Stimulated activated naive CD8-positive, alpha-beta T cell treated with anti-CD3 and anti-CD28 coated beads, Interleukin-15, Interleukin-2, amounts not matched to agents 100 ng/mL and 50 ng/mL, for 24 hours (primary cell): ENCODE data around the gene NHSL1.

Source experiments
- H3K27ac Mint-ChIP-seq: one replicate; pipeline ENCODE4 v1.8.0; 2021; ENCODE audit warnings: mild to moderate bottlenecking, mixed read lengths
- H3K27me3 Mint-ChIP-seq: one replicate; pipeline ENCODE4 v1.8.0; 2021; ENCODE audit warnings: mixed read lengths
- H3K36me3 Mint-ChIP-seq: one replicate; pipeline ENCODE4 v1.8.0; 2021; ENCODE audit warnings: low read depth, mixed read lengths
- H3K4me1 Mint-ChIP-seq: one replicate; pipeline ENCODE4 v1.8.0; 2021; ENCODE audit warnings: low read depth, mixed read lengths
- H3K4me3 Mint-ChIP-seq: one replicate; pipeline ENCODE4 v1.8.0; 2021; ENCODE audit warnings: mild to moderate bottlenecking, mixed read lengths
- H3K9me3 Mint-ChIP-seq: one replicate; pipeline ENCODE4 v1.8.0; 2021; ENCODE audit warnings: mixed read lengths

The NHSL1 gene

DNA sequence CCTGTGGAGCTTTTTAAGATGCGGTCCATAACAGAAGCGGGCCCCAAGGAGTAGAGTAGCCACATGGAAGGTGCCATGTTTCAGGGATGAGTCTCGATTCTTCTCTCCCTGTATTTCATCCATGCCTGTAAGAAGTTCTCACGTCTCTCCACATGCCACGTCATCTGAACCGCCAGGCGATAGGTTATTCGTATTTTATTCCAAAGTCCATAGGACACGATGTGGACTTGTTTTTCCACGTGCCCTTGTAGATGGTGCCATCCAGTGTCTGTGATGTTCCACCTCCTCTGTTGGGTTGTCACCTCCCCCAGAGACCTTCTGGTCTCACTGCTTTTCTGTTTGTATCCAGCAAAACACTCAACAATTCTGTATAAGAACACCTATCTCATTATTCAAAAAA is 77.7 kb downstream of the NHSL1 start:
- Mint-ChIP-seq H3K27me3 (no peaks in the 10 kb centered on the region), H3K4me1 (peaks cover 11% of the 10 kb centered on the region), H3K27ac (no peak overlapping the region), H3K4me3 (no peak overlapping the region), H3K9me3 (no peaks in the 10 kb centered on the region), H3K36me3 (peaks cover 27% of the 10 kb centered on the region)

DNA sequence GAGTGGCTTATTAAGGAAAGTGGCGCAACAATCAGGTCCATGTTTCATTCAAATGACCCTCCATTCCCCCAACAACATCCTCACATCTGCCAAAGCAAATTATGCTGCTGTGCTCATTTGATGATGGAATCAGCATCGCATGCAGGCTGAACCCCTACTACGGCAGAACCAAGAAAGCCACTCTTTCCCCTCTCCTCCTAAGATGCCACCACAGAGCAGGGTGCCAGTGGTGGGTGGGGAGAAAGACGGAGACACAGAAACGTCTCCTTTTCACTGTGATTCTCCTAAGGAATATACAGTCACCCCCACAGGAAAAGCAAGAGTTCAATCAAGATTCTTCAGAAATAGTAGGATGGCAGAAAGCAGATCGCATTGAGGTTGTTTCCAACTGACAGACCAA is 78.2 kb downstream of the NHSL1 start:
- peaks cover 28% of the 10 kb centered on the region for H3K36me3 Mint-ChIP-seq
- peaks cover 11% of the 10 kb centered on the region for H3K4me1 Mint-ChIP-seq
- no peak overlapping the region for H3K27ac Mint-ChIP-seq
- H3K9me3 Mint-ChIP-seq = no peaks in the 10 kb centered on the region
- no peaks in the 10 kb centered on the region for H3K27me3 Mint-ChIP-seq
- H3K4me3 Mint-ChIP-seq = no peak overlapping the region

DNA sequence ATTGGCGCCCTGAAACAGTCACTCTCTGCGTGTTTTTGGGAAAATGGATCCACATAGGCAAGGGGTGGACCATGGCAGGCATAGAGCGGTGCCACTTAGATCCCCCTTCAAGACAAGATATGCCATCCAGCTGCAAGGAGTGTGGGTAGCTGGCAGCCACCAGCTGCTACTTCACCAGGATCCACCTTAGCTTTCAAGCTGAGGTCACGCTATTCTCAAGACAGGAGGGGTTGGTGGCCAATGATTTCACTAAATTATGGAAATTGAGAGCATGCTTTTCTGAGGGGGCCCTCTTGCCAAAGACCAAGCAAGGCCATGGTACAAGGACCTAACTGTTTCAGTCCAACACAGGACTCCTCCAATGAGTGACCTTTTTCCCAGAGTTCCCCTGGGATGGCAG is 78.9 kb downstream of the NHSL1 start:
- no peak overlapping the region for H3K4me3 Mint-ChIP-seq
- H3K9me3 Mint-ChIP-seq = no peaks in the 10 kb centered on the region
- H3K27ac Mint-ChIP-seq = no peak overlapping the region
- no peaks in the 10 kb centered on the region for H3K27me3 Mint-ChIP-seq
- H3K4me1 Mint-ChIP-seq = peaks cover 11% of the 10 kb centered on the region
- peaks cover 28% of the 10 kb centered on the region for H3K36me3 Mint-ChIP-seq

DNA sequence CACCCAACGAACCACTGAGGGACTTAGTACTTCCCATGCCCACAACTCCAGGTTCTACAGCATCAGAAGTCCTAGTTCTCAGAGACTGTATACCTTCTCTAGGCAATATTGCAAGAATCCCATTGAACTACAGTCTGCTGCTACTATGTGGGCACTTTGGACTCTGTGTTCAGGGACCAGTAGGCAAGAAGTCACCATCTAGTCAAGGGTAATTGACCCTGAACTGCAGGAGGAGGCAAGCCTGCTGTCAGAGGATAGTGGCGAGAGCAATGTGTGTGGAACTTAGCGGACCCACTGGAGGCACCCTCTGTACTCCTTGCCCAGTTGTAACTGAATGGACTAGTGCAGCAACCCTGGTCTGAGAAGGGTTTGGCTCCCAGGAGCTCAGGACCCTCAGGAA is 79.5 kb downstream of the NHSL1 start:
- Mint-ChIP-seq H3K27me3 (no peaks in the 10 kb centered on the region), H3K4me1 (peaks cover 11% of the 10 kb centered on the region), H3K4me3 (no peak overlapping the region)

DNA sequence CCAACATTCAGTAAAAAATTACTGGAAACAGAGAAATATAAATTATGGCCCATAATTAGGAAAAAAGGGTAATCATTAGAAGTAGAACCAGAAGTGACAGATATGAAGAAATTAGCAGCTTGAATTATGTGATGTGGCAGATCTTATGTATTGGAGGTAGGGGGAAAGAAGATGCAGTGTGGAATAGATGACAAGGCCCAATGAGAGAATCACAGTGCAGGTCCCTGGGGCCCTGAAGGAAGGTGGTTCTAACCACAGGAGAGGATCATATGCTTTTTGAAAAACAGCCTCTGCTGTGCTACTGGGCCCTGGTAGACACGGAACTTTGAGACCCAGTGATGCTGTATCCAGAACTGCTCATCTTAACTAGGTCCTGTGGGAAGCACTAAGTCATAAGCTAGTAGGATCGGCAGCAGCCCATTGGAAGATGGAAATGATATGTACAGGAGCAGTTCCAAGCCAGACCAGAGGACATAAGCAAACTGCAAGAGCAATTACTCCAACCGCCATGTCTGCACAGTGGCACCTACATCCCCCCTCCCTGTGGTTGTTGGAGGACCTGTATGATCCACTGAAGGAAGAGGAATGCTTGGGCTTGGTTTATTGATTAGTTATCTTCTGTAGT is 81.1 kb downstream of the NHSL1 start:
- no peaks in the 10 kb centered on the region for H3K9me3 Mint-ChIP-seq
- peaks cover 39% of the 10 kb centered on the region for H3K36me3 Mint-ChIP-seq
- H3K27me3 Mint-ChIP-seq = no peaks in the 10 kb centered on the region
- H3K27ac Mint-ChIP-seq = no peak overlapping the region
- H3K4me1 Mint-ChIP-seq = peaks cover 8% of the 10 kb centered on the region
- no peak overlapping the region for H3K4me3 Mint-ChIP-seq

More for the DNA sequence above, 79.5 kb downstream of the NHSL1 start:
- Mint-ChIP-seq H3K36me3 (peaks cover 28% of the 10 kb centered on the region), H3K27ac (no peak overlapping the region), H3K9me3 (no peaks in the 10 kb centered on the region)

DNA sequence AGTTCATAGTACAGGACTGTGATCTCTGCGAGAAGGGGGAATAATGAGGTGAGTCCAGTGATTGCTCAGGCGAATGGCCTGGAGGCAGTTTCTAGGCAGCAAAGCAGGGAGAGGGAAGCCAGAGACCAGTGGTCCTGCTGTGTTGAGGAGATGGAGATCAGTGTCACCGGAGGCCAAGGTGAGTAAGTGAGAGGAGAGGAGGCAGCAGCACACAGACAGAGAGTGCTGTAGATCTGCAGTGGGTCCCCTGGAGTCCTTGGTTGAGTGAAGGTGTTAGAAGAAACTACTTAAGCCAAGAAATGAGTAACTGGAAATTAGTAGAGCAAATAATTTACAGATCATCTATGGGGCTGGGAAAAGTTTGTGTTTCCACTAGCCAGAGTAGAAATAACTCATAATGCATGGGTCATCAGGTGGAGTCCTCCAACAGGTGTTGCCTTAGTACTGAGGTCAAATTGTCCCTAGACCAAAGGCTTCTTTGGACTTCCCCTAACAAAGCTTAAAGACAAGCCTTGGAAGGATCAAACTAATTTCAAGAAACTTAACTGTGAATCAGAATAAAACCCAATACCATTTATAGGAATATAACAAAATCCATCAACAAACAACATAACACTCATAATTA is 81.7 kb downstream of the NHSL1 start:
- Mint-ChIP-seq H3K4me1 (peaks cover 4% of the 10 kb centered on the region), H3K27me3 (no peaks in the 10 kb centered on the region), H3K36me3 (peaks cover 45% of the 10 kb centered on the region), H3K9me3 (no peaks in the 10 kb centered on the region), H3K4me3 (no peak overlapping the region), H3K27ac (no peak overlapping the region)

DNA sequence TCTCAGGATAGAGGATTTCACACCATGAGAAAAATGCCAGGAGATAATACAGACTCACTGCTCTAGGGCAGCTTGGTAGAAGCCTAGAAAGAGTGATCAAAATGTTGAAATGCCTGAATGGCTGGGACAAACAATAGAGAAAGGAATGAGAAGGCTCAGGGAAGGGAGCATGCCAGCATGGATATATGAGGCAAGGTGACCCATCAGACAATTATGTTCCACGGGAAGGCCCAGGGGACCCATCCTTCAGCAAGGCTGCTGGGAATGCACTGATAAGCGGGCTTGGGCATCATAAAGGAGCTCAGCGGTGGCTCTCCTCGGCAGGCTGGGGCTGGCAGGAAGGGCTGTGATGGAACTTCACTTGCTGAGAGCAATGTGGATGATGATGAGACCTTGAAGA is 83.1 kb downstream of the NHSL1 start:
- H3K36me3 Mint-ChIP-seq = peaks cover 54% of the 10 kb centered on the region
- H3K27ac Mint-ChIP-seq = no peak overlapping the region
- H3K9me3 Mint-ChIP-seq = no peaks in the 10 kb centered on the region
- H3K27me3 Mint-ChIP-seq = no peaks in the 10 kb centered on the region
- H3K4me3 Mint-ChIP-seq = no peak overlapping the region
- peaks cover 12% of the 10 kb centered on the region for H3K4me1 Mint-ChIP-seq

DNA sequence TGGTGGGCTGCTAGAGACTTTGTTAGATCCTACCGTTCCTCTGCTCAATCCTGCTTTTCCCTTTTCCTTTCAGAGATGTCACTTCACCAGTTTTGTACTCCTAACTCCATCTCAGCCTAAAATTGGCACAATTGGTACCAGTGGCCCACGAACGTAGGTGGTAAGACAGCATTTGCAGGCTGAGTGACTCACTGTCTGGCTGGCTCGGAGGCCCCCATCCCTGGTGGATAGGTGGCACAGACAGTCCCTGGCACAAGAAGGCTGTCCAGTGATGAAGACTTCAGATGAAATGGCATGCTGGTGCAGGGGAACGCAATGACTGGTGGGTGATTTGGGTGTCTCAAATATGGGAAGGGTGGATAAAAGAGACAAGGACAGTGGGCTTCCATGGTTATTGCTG is 84.2 kb downstream of the NHSL1 start:
- Mint-ChIP-seq H3K36me3 (peaks cover 57% of the 10 kb centered on the region), H3K27me3 (no peaks in the 10 kb centered on the region), H3K4me3 (no peak overlapping the region), H3K4me1 (peaks cover 21% of the 10 kb centered on the region), H3K9me3 (no peaks in the 10 kb centered on the region), H3K27ac (no peak overlapping the region)

DNA sequence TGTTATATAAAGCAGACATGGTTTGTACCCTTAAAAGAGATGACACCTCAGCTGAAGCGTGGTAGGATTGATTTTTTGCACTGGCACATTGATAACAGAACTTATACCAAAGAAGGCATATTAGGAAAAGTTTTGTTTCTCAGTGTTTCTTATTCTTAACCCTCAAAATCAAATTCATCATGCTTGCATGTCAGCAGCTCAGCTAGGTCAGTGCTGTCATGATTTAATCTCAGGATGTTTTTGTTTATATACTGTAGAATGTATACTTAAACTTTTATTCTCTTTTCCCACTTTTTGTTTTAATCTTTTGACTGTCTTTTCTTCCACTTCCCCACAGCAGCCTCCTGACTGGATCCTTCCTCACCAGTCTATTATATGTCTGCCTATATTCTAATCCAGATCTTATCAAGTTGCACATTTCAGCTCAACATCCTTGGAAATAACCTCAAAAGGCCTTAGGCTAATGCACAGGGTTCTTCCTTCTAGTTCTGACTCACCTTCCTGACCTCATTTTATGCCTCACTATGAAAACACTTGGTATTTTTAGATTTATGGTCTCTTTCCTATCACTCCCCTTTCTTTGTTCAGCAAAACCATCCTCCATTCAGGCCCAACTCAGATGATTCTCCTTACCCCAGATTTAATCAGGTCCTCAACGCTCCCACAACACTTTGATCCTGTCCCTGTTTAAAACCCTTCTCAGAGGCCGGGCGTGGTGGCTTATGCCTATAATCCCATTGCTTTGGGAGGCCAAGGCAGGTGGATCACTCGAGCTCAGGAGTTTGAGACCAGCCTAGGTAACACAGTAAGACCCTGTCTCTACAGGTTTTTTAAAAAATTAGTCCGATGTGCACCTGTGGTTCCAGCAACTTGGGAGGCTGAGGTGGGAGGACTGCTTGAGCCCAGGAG is 88.1 kb downstream of the NHSL1 start:
- peaks cover 61% of the 10 kb centered on the region for H3K36me3 Mint-ChIP-seq
- H3K27ac Mint-ChIP-seq = peak overlapping the region; percentile 79
- H3K4me3 Mint-ChIP-seq = no peak overlapping the region
- no peaks in the 10 kb centered on the region for H3K9me3 Mint-ChIP-seq
- peaks cover 25% of the 10 kb centered on the region for H3K4me1 Mint-ChIP-seq
- no peaks in the 10 kb centered on the region for H3K27me3 Mint-ChIP-seq

DNA sequence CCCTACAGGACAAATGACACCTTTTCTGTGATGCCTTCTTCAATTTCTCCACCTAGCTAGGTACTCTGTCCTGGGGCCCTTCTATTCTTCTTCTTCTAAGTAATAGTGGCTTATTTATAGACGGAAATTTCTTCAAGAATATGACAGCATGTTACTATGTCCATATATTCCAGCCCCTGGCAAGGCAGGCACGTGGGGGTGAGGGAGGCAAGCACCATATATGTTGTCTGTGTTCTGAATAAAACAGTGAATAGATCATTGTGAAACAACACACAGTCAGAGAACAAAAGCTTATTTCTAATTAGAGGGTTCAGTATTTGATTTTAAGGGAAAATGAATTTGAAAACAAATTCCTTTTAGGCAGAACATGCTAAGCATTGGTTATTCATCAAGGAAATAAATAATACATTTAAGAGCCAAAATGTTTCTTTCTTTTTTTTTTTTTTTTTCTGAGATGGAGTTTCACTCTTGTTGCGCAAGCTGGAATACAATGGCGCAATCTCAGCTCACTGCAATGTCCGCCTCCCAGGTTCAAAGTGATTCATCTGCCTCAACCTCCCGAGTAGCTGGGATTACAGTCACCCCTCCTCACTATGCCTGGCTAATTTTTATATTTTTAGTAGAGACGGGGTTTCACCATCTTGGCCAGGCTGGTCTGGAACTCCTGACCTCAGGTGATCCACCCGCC is 89.1 kb downstream of the NHSL1 start:
- peak overlapping the region; percentile 38 for H3K27ac Mint-ChIP-seq
- peaks cover 34% of the 10 kb centered on the region for H3K4me1 Mint-ChIP-seq

DNA sequence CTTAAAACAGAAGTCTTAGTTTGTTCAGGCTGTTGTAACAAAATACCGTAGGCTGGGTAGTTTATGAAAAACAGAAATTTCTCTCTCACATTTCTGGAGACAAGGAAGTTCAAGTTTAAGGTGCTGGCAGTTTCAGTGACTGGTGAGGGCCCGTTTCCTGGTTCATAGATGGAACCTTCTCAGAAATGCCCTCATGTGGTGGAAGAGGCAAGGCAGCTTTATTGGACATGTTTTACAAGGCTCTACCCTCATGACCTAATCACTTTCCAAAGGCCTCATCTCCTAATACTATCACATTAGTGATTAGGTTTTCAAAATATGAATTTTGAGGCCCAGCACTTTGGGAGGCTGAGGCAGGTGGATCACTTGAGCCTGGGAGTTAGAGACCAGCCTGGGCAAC is 92.9 kb downstream of the NHSL1 start:
- Mint-ChIP-seq H3K27me3 (no peaks in the 10 kb centered on the region), H3K9me3 (no peaks in the 10 kb centered on the region), H3K4me3 (no peak overlapping the region), H3K27ac (no peak overlapping the region), H3K4me1 (peaks cover 37% of the 10 kb centered on the region), H3K36me3 (peaks cover 44% of the 10 kb centered on the region)

More for the DNA sequence above, 89.1 kb downstream of the NHSL1 start:
- Mint-ChIP-seq H3K4me3 (no peak overlapping the region), H3K9me3 (no peaks in the 10 kb centered on the region), H3K27me3 (no peaks in the 10 kb centered on the region), H3K36me3 (peaks cover 67% of the 10 kb centered on the region)

DNA sequence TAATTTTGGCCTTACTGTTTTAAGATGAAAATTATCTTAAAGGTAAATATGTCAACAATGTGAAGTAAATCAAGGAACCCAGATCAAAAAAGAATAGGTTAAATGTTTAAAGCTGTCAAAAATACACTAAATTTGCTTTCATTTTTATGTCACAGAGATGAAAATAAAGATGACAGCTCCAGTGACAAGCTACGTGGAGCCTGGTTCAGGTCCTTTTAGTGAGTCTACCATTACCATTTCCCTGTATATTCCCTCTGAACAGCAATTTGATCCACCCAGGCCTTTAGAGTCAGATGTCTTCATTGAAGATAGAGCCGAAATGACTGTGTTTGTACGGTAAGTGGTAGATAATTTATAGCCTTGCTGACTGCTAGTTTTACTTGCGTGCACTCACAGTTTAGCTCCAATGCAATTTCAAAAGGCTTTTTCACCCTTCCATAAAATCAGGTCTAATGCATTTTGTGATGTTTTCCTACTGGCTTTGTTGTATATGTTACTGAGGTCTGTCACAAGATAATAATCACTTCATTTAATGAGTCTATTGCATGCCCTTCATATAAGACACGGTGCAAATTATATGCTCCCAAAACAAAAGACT is 93.4 kb downstream of the NHSL1 start:
- Mint-ChIP-seq H3K4me1 (peaks cover 32% of the 10 kb centered on the region), H3K36me3 (peaks cover 40% of the 10 kb centered on the region), H3K27ac (no peak overlapping the region)

DNA sequence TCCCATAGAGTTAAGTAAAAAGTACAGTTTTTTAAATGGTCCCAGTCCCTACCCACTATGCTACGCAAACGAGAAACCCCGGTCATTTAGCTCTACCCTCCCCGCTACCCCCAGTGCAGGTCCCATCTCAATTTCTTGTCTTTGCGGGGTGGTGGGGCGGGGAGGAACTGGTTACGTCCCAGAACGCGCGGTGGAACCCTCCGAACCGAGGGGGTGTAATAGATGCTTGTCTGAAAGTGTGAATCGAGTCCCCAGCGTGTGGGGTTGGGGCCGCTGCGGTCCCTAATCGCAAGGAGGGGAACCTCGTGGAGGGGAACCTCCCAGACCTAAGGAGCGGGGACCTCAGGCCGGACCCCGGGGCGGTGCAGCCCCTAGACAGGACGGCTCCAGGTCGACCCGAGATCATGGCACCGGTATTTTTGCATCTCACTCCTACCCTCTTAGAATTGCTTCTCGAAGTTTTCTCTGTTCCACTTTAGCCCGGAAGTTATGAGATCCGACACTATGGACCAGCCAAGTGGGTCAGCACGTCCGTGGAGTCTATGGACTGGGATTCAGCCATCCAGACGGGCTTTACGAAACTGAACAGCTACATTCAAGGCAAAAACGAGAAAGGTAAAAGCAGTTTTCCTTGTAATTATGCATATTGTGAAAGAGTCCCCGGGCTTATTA is 94.5 kb downstream of the NHSL1 start:
- Mint-ChIP-seq H3K36me3 (peaks cover 36% of the 10 kb centered on the region), H3K4me3 (peak overlapping the region; percentile 84), H3K27ac (peak overlapping the region; percentile 29), H3K4me1 (peaks cover 26% of the 10 kb centered on the region), H3K9me3 (no peaks in the 10 kb centered on the region), H3K27me3 (no peaks in the 10 kb centered on the region)

More for the DNA sequence above, 93.4 kb downstream of the NHSL1 start:
- no peaks in the 10 kb centered on the region for H3K9me3 Mint-ChIP-seq
- no peaks in the 10 kb centered on the region for H3K27me3 Mint-ChIP-seq
- H3K4me3 Mint-ChIP-seq = no peak overlapping the region
